Astrocyte (in vitro differentiated cells and primary cell): ENCODE data around the gene ANXA10.

ENCODE experiments used
- EZH2 ChIP-seq: IDR thresholded peaks from 2 replicates; pipeline ENCODE4 v1.6.1; 2012; ENCODE audit warnings: mild to moderate bottlenecking, low read length, inconsistent platforms; ENCODE audit not compliant: insufficient read depth
- TF ChIP-seq, protein P1 (sequence below): IDR thresholded peaks from 2 replicates; pipeline ENCODE4 v1.5.1; 2011; ENCODE audit warnings: low read depth, mild to moderate bottlenecking, inconsistent platforms, low read length, moderate library complexity; ENCODE audit not compliant: insufficient read depth

GRCh38 chr4:168167714-168168284 is 75.5 kb downstream of the ANXA10 start:
- TF ChIP-seq, protein P1, sequence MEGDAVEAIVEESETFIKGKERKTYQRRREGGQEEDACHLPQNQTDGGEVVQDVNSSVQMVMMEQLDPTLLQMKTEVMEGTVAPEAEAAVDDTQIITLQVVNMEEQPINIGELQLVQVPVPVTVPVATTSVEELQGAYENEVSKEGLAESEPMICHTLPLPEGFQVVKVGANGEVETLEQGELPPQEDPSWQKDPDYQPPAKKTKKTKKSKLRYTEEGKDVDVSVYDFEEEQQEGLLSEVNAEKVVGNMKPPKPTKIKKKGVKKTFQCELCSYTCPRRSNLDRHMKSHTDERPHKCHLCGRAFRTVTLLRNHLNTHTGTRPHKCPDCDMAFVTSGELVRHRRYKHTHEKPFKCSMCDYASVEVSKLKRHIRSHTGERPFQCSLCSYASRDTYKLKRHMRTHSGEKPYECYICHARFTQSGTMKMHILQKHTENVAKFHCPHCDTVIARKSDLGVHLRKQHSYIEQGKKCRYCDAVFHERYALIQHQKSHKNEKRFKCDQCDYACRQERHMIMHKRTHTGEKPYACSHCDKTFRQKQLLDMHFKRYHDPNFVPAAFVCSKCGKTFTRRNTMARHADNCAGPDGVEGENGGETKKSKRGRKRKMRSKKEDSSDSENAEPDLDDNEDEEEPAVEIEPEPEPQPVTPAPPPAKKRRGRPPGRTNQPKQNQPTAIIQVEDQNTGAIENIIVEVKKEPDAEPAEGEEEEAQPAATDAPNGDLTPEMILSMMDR, result no peak
- no peak for TF ChIP-seq EZH2
